HG02678 (cell line): ENCODE results near the gene DUOXA1.
A peak's percentile ranks its signal among the peaks of the same experiment; 100 is the strongest.

ENCODE experiments used
- ATAC-seq: cut with Tn5 transposase; IDR thresholded peaks from one replicate; pipeline ENCODE4 v1.9.1; 2021; ENCODE audit warnings: mild to moderate bottlenecking, moderate library complexity; ENCODE audit not compliant: unreplicated experiment

The DUOXA1 gene, protein sequence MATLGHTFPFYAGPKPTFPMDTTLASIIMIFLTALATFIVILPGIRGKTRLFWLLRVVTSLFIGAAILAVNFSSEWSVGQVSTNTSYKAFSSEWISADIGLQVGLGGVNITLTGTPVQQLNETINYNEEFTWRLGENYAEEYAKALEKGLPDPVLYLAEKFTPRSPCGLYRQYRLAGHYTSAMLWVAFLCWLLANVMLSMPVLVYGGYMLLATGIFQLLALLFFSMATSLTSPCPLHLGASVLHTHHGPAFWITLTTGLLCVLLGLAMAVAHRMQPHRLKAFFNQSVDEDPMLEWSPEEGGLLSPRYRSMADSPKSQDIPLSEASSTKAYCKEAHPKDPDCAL

DNA sequence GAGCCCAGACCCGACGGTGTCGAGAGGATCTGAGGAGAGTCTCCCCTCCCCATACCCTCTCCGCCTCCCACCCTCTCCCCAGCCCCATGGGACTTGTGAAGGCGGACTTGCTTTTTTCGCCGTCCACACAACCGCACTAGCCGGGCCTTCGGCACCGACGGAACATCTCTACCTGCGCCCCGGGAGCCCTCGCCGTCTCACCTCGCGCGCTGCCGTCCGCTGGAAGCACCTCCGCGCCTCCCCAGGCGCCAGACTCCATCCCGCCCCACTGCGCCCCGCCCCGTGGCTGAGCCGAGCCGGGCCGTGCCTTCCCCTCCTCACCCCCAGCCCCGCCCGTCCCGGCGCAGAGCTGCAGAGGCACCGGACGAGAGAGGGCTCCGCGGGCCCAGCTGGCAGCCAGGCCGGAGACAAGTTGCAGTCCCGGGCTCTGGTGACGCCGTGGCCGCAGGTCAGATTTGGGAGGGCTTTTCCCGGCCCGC, at the start of gene DUOXA1, which contains the start of gene DUOX1:
Gene DUOXA1, minus strand, starts transcription at position 229 of the 479 bp plus-strand sequence. CDS start 6,865 bp downstream, outside the sequence.
Gene DUOX1, plus strand, starts transcription at position 344 of the 479 bp plus-strand sequence. CDS start 1,973 bp downstream, outside the sequence.
- ATAC-seq = no peak

DNA sequence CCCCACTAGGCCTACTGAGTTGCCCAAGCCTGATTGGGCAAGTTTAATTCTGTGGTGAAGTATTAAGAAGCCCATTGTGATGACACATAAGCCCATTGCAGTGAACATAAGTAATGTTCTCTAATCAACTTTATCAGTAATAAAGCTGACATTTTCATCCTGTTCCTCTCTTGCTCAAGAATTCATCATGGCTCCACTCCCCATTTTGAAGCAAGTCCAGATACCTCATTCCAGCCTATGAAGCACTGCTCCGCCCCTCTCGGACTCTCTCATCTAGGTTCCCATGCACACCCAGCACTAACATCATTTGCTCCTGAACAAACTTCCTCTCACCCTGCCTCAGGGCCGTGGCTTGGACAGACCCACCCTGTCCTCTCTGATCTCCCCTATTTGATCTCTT, 47.6 kb upstream of the DUOXA1 start:
- ATAC-seq = no peak

DNA sequence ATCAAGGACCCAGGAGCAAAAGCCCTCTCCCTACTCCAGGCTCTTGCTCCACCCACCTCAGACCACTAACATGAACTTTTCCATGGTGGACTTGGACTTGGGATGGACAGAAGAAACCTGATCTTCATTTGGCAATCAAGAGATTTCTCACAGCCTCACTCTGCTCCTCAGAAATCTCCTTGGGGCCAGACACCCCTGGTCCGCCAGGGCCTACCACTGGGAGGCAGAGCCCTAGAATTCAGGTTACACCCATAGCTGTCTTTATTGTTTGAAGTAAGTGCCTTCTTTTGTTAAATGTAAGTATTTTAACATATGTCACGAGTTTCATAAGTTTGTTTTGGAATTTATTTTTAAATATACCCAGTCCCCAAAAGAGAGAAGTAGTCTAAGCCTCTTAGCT, 44.9 kb upstream of the DUOXA1 start:
- ATAC-seq = no peak

DNA sequence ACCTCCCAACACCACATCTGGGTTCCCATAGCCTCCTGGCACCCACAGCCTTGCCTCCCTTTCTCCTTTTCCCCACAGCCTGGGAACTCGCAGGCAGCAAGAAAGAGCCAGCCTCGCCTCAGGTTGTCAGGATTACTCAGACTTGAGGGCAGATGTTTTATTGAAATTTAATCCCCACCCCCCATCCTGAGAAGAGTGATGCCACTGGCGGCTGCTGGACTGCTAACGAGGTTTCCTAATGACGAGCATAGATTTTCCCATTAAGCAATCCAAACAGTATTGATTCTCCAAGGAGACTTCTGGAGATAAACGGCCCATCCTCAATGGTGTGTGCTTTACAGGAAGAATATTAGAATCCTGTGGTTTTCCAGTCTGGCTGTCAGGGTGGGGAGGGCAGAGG, 44.4 kb upstream of the DUOXA1 start:
- no peak for ATAC-seq

DNA sequence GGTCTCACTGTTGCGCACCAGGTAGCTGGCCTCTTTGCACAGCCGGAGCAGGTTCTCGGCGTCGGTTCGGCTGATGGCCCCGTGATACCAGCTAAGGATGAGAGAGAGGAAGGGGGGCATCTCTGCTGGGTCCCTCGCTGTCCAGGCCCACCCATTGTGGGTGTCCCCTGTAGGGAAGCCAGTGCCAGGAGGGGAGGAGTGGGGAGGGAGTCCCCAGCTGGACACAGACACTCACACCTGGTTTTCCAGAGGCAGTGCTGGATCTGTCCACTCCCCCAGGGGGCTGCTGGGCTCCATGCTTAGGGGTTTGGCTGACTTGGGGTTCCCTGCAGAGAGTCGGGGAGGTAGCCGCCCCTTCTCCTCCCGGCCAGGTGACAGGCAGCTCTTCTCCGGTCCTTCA, 42.2 kb upstream of the DUOXA1 start:
- no peak for ATAC-seq

DNA sequence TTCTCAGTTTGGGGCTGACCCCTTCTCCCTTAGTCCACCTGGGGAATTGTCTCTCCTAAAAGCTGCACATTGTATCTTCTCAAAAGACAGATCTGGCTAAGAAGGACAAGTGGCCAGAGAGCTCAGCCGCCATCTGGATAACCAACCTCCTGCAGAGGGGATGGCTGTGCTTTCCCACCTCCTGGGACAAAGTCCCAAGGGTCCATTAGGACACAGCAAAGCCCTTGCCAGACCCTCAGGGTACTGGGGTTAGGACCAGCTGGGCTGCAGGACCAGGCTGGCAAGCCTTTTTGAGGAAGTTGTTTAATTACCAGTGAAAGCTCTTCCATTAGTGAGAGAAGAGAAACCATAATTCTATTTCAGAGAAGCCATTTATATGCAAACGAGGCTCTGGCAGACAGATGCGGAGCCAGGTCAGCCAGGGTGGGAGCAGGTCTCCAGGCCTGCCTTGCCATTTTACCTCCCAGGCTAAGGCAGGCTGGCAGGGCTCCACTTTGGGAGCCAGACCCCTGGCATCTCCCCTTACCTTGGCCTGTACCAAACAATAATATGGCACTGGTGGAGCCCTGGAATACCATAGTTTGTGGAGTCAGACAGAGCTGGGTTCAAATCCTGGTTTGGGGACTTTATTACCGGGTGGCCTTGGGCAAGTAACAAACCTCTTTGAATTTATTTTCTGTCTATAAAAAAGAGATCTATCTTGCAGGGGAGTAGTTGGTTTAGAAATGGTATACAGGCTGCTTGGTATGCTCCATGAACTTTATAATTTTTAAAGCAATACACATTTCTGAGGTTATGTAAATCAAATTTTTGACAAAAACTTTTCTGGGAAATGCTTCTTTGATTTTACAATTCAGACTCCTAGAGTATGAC, 40.2 kb upstream of the DUOXA1 start:
- ATAC-seq = no peak

DNA sequence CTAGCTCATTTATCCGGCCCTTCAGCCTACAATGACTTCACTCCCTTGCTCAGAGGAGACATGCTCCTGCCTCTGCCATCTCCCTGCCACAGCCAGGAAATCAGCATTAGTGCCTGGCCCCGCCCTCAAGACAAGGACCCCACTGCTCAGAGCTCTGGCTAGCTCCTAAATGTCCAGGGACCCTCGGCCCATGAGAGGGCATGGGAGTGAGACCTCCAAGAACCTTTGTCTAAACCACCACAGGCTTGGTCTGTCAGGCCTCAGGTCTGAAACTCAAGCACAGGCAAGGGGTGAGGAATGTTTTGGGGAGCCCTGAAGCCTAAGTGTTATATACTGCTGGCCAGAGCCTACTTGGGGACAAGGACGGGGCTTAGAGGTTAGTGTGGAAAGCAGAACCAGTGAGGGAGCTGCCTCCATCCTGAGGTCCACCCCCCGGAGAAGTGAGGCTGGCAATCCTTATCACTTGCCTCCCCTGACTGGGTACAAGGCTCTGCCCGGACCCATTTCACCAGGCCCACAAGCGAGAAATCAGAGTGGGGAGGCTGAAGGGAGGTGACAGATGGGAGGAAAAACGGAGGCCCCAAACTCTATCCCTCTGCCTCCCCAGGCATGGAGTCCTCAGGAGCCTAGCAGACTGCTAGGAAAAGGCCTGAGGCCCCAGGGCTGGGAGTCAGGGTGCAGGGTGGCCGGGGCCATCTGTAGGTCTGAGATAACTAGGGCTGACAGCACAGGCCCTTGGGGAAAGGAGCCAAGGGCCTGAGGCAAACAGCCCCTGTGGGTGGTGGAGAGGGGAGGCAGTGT, 39.3 kb upstream of the DUOXA1 start:
- ATAC-seq = no peak

DNA sequence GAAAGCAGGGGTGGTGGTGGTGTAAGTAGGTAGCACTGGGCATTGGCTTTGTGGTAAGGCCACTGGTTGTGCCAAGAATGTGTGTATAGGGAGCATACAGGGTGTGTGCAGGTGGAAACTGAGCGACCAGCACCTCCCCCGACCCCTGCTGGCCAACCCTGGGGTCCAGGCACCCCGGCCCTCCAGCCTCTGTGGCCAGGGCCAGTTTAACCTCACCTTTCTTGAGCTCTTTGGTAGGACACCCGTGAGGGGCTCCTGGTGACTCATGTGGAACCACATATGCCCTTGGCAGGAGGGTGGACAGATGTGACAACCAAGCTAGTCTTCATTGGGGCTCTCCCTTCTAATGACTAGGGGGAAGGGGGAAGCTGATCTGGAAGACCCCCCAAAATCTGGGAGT, 38.6 kb upstream of the DUOXA1 start:
- ATAC-seq = no peak

DNA sequence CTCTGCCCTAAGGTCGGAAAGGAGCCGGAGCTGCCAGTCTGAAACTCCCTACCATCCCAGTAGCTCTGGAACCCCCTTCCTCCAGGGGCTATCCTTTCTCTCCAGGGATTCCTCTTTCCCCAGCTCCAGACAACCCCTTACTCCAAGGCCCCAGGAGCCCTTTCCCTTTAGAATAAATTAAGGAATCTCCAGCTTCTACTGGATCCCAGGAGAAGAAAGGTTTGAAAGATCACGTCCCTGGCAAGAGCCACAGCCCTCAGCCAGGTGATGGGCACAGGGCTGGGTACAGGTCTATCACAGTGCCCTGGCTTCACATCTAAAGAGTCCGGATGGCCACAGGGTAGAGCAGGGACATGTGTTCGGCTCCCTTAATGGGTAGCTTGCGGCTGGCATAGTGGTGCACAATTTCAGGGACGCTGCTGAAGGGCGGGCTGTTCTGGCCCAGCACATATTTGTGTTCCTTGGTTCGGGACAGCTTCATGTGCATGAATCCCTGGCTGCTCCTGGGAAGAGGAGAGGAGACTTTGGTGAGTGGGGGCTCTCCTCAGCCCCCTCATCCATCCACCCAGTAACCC, 38.0 kb upstream of the DUOXA1 start:
- ATAC-seq = no peak

DNA sequence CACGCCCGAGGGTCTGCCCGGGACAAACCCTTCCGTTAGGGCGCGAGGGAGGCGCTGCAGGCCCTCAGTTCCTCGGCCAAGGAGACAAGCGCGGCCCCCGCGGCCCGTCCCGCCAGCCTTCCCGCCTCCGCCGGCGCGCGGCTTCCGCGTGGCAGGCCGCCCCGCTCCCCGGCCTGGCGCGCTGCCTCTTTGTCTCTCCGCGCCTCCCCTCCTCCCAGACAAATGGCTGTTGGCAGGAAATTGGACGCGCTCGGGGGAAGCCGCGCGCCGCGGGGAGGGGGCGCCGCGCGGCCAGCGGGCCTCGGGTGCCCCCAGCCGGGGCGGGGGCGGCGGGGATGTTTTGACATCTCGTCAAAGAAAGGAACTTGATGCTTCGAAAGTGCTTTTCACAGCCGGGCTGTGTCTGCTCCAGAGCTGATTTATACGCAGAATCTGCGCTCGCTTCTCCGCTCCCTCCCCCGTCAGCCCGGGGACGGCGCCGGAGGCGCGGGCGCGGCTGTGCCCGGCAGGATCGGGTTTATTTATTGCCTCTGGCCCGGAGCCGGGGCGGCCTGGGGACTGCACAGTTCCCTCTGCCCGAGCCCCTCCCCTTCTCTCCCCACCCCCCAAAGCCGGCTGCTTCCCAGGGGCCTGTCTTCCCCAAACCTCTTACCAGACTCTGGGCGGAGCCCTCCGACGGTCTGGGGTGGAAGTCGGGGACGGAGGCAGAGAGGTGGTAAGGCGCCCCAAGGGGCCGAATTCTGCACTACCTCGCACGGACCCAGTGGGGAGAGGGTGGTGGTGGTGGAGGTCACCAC, 37.4 kb upstream of the DUOXA1 start:
- peak; percentile 96 for ATAC-seq

DNA sequence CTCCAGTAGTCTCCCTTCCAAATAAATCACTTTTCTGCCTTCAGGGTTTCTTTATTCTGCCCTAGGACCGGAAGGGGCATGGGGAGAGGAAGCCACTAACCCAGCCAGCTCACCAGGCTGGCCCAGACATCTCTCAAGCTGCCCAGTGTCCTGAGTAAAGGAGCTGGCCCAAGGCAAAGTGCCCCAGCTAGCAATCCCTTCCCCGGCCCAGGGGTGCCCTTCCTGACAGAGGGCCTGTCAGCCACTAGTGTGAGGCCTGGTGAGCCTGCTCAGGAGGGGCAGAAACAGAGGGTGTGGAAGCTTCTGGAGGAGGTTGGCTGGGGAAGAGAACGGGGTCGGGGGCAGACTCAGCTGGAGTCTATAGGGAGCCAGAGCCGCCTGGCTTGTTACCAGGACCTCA, 35.9 kb upstream of the DUOXA1 start:
- no peak for ATAC-seq

DNA sequence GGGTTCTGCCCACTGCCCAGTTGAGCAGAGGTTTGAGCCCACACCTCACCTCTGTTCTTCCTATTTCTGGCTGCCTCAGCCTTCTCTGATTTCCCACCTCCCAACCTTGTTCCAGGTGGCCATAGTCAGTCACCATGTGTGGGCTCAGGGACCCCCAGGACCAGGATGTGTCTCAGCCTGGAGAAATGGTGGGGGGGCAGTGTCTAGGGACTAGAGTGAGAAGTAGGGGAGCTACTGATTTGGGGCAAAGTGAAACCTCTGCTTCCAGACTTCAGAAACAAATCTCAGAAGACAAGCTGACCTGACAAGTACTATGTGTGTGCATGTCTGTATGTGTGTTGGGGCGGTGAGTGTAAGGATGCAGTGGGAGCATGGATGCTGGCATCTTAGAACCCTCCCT, 35.2 kb upstream of the DUOXA1 start:
- ATAC-seq = no peak

DNA sequence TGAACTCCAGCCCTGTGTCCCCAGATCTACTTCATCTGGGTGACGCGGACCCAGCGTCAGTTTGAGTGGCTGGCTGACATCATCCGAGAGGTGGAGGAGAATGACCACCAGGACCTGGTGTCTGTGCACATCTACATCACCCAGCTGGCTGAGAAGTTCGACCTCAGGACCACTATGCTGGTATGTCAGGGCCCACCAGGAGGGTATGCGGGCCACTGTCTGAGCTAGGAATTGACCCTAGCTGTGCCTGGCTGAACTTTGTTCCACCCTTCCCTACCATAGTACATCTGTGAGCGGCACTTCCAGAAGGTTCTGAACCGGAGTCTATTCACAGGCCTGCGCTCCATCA, 33.8 kb upstream of the DUOXA1 start:
- no peak for ATAC-seq

DNA sequence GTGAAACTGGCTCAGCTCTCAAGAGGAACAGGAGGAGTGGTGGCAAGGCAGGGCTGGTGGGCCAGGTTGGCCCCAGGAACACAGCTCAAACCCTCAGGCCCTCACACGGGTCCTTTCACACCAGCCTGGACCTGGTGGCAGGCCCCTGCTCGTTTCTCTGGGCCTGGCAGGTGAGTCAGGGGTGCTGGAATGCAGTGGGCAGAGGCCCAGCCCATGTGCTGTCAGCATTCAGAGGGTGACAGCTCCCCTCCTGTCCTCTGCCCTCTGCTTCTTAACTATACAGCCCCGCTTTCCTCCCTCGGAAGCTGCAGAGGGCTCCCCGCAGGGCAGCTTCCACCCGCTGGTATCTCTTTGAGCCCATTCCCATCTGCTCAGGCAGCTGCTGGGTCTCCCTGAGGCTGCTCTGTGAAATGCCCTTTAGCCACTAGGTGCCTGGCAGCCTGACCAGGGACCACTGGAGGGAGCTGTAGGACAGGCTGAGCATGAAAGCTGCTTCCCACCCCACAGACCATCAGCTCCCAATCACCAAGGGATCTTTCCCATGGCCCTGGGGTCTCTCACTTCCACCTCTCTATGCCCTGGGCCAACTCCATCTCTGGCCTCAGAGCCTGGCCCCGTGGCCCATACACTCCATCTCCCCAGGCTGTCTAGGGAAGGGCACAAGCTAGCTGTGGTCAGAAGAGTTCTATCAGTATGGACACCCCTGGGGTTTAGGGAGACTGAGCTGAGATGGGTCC, 33.3 kb upstream of the DUOXA1 start:
- ATAC-seq = peak; percentile 40

DNA sequence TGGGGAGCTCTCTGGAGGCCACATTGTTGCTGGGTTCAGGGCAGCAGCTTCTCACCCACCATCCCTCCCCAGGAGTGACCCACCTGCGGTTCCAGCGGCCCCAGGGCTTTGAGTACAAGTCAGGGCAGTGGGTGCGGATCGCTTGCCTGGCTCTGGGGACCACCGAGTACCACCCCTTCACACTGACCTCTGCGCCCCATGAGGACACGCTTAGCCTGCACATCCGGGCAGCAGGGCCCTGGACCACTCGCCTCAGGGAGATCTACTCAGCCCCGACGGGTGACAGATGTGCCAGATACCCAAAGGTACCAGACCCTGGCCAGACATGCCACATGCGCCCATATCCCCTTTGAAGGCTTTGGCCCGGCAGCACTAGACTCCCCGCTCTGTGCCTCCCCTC, 32.0 kb upstream of the DUOXA1 start:
- no peak for ATAC-seq

DNA sequence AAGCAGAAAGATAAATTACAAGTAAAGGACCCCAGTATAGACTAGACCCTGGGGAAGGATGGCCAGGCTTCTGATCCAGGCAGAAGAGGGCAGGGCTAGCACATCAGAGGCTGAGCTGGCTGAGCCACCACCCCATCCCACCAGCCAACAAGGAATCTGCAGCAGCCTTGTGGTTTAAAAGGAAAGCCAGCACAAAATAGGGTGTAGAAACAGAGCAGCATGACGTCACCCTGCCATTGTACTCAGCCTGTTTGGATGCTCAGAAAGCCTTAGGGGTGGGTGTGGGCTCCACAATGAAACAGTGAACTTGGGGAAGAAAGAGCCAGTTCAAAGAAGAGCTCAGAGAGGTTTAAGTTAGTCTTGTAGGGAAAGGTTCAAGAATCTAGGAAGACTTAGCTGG, 28.3 kb upstream of the DUOXA1 start:
- ATAC-seq = no peak

DNA sequence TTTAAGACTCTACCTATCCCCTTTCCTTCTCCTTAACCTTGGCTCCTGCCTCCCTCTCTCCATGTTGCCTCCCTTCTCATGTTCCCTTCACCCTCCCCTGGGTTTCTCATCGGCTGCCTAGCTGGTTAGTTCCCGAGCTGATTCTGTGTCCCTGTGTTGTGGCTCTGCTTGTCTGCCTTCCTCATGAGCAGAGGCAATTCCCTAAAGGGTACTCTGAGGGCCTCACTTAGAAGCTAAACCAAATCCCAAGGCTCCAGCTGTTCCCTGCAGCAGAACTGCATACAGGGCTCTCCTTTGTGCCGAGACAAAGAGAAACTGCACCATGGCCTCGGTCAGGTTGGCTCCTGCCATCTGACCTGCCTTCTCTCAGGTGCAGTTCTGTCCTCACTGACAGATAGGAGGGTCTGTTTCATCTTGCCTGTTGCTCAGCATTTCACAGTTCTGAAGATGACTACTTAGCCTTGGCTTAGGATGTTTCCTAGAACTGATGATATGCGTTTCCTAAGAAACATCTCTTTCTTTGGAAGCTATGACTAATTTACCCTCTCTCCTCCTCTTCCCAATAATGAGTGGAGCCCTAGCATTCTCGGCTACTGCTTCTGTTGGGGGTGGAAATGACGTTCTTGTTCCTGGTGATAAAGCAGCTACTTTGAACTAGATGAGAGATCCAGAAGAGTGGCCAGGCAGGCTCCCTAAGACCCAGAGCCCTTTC, 27.2 kb upstream of the DUOXA1 start:
- no peak for ATAC-seq

DNA sequence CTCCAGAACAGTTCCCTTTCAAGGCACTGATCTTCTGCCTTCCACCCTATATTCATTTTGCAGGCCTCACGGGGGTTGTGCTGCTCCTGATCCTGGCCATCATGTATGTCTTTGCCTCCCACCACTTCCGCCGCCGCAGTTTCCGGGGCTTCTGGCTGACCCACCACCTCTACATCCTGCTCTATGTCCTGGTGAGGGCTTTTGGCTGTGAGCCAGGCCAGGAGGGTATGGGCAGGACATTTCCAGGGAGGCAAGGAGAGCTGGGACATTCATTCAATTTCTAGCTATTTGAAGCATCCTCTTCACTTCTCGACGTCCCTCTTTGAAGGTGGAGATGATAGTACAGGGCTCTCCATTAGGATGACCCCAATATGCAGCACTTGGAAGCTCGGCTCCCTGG, 26.1 kb upstream of the DUOXA1 start:
- ATAC-seq = no peak
